ENCODE data around the gene ZNF862. TPM values are rescaled to one million over a fixed set of nuclear protein-coding genes. Genes with fewer than 3 reads are reported as not detected.

Gene ZNF862
- total and polyA plus RNA-seq, 2 donors (not counting 3 experiments of a cell fraction or from before 2014, with no cell fraction given), result 10.8 to 14.7 TPM

DNA sequence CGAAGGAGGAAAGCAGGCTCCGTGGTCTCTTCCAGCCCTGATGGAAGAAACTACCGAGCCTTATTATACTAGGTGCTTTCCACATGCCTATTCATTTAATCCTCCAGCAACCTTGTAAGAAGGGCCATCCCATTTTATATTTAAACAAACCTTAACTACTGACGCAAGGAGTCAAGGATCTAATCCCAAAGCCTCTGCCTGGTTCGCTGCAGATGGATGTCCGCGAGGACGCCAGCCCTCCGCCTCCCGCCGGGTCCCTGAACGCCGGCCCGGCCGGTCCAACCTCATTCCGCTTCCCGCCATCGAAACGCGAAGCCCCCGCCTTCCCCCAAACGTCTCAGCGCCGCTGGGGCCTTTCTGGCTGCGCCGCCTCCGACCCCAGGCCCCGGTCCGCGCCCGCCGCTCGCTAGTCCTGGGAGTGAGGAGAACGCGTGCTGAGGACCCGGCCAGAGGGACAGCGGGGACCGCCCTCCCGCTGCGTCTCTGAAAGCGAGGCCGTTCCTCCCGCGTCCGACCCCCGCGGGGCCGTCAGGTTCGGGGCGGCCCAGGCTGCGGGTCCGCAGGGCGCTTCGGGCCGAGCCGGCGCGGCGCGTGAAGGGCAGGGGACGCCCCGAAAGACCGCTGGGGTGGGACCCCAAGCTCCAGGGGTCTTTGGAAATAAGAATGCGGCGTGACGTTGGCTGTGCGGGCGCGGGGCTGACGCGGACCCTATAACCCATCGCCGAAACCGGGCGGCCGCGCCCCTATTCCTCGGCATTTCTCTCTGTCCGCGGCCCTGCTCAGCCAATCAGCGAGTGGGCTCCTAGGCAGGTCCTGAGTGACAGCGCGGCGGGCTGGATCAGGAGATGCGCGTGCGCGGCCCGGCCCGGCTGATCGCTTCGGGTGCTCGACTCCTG, 35.1 kb downstream of the ZNF862 start, which contains the start of gene ATP6V0E2:
ATP6V0E2 (plus strand) TSS at position 896 of the 896 bp plus-strand sequence. CDS start 97 bp downstream, outside the sequence.
- Histone ChIP-seq H3K9me3 (replicated peaks; ENCODE audit: control insufficient read depth, insufficient read depth, low read length) (no peaks in the 10 kb centered on the region), H3K27me3 (ENCODE audit: control insufficient read depth in 2 of 2, insufficient read depth in 2 of 2, low read length in 2 of 2) (no peaks in the 10 kb centered on the region), H3K27ac (ENCODE audit: insufficient read depth, low read depth, low read length) (peak within 1 kb of the TSS; percentile 68), H4K20me1 (replicated peaks; ENCODE audit: control insufficient read depth, extremely low read depth, insufficient read depth, low read length) (no peaks in the 10 kb centered on the region), H3K9ac (replicated peaks; ENCODE audit: extremely low read depth, insufficient read depth, low read length) (peak within 1 kb of the TSS; percentile 84), H3K79me2 (ENCODE audit: control insufficient read depth, insufficient read depth, low read length) (no peaks in the 10 kb centered on the region), H3K4me1 (ENCODE audit: control insufficient read depth, extremely low read depth, insufficient read depth, low read length) (peaks cover 13% of the 10 kb centered on the region), H3K4me3 (replicated peaks in 1 of 3; ENCODE audit: insufficient read depth in 1 of 3, low read depth in 1 of 3, low read length in 3 of 3) (peak within 1 kb of the TSS; percentile 48 to 65 (median 65)), H3K9me1 (replicated peaks; ENCODE audit: control insufficient read depth, extremely low read depth, insufficient read depth, low read length) (no peaks in the 10 kb centered on the region), H2AFZ (ENCODE audit: low read depth, low read length) (peak within 1 kb of the TSS; percentile 94), H3K36me3 (ENCODE audit: control insufficient read depth in 2 of 2, extremely low read depth in 1 of 2, insufficient read depth in 2 of 2, low read length in 2 of 2) (no peaks in the 10 kb centered on the region), H3K4me2 (ENCODE audit: insufficient read depth, low read length) (peak within 1 kb of the TSS; percentile 77)
- peak; percentile 91 for FAIRE-seq
- intact Hi-C loops (cut with micrococcal nuclease), result loop anchor here (1.0 to 5.0 kb wide), 2 partner anchors 35 to 96 kb away; partner anchors contain the start of gene ZNF862
- POLR2A ChIA-PET, result no interaction called here
- dilution Hi-C loops (cut with MboI; ENCODE audit: extremely low pct_ligation_motif_present, low sequenced_read_pairs), result no loop called here
- CTCF ChIA-PET, result no interaction called here
- no peak for TF ChIP-seq EZH2 (IDR thresholded peaks at IDR 0.05; ENCODE audit: borderline replicate concordance, low read depth, low read length, severe bottlenecking)
- TF ChIP-seq GATA2 (IDR thresholded peaks at IDR 0.05; ENCODE audit: insufficient read depth, insufficient read length, low read depth, low read length), result no peak
- TF ChIP-seq, protein P1, sequence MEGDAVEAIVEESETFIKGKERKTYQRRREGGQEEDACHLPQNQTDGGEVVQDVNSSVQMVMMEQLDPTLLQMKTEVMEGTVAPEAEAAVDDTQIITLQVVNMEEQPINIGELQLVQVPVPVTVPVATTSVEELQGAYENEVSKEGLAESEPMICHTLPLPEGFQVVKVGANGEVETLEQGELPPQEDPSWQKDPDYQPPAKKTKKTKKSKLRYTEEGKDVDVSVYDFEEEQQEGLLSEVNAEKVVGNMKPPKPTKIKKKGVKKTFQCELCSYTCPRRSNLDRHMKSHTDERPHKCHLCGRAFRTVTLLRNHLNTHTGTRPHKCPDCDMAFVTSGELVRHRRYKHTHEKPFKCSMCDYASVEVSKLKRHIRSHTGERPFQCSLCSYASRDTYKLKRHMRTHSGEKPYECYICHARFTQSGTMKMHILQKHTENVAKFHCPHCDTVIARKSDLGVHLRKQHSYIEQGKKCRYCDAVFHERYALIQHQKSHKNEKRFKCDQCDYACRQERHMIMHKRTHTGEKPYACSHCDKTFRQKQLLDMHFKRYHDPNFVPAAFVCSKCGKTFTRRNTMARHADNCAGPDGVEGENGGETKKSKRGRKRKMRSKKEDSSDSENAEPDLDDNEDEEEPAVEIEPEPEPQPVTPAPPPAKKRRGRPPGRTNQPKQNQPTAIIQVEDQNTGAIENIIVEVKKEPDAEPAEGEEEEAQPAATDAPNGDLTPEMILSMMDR (IDR thresholded peaks at IDR 0.05; ENCODE audit: extremely low read depth in 1 of 2, insufficient read depth in 1 of 2, low read depth in 1 of 2, low read length in 2 of 2), result no peak
- TF ChIP-seq POLR2A (IDR thresholded peaks at IDR 0.05; ENCODE audit: low read depth, low read length), result peak; percentile 59
- TF ChIP-seq FOS (IDR thresholded peaks at IDR 0.05; ENCODE audit: borderline replicate concordance, insufficient read depth, low read length), result no peak
- peak; percentile 54 for TF ChIP-seq POLR2AphosphoS5 (IDR thresholded peaks at IDR 0.05; ENCODE audit: insufficient read depth, low read depth, low read length)
- TF ChIP-seq, protein P2, sequence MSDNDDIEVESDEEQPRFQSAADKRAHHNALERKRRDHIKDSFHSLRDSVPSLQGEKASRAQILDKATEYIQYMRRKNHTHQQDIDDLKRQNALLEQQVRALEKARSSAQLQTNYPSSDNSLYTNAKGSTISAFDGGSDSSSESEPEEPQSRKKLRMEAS (IDR thresholded peaks at IDR 0.05; ENCODE audit: insufficient read depth, insufficient read length), result no peak
- BruUV-seq (replicated peaks), result TSS peak; percentile 72
- DNase-seq (ENCODE audit: low read depth, low spot score), result peak; percentile 94

Data from endothelial cell of umbilical vein (primary cell).